GM21360 (cell line): ENCODE results near the gene ZXDB.
"Not testable (repeated sequence)": the region's sequence is repeated elsewhere in the genome, so short reads cannot be mapped to it uniquely, and the experiment has no call there.

ENCODE experiments used
- ATAC-seq: cut with Tn5 transposase; IDR thresholded peaks from one replicate; pipeline ENCODE4 v1.9.1; 2021; ENCODE audit warnings: mild to moderate bottlenecking, moderate library complexity; ENCODE audit not compliant: unreplicated experiment

ZXDB gene

GRCh38 chrX:57591284-57592159 is at the start of gene ZXDB:
Gene ZXDB, plus strand, starts transcription at chrX:57592011. Its CDS starts 38 bp downstream, at chrX:57592049.
- peak; percentile 52 for ATAC-seq

GRCh38 chrX:57565198-57565597 is 26.6 kb upstream of the ZXDB start:
- no peak for ATAC-seq

- ATAC-seq: no peak
Measured at GRCh38 chrX:57573754-57574153, 18.1 kb upstream of the ZXDB start.

- ATAC-seq: not testable (repeated sequence)
Measured at GRCh38 chrX:57582948-57583347, 8.9 kb upstream of the ZXDB start.

GRCh38 chrX:57583477-57583876 is 8.3 kb upstream of the ZXDB start:
- no peak for ATAC-seq

GRCh38 chrX:57586360-57586759 is 5.5 kb upstream of the ZXDB start:
- ATAC-seq: no peak

GRCh38 chrX:57587062-57587461 is 4.7 kb upstream of the ZXDB start:
- ATAC-seq: no peak

- no peak for ATAC-seq
Measured at GRCh38 chrX:57587607-57588006, 4.2 kb upstream of the ZXDB start.

- peak; percentile 68 for ATAC-seq
Measured at GRCh38 chrX:57592160-57592893, 516 bp downstream of the ZXDB start.

- ATAC-seq: peak; percentile 44
Measured at GRCh38 chrX:57592894-57593215, 1.0 kb downstream of the ZXDB start.

GRCh38 chrX:57595381-57595811 is 3.6 kb downstream of the ZXDB start:
- ATAC-seq: no peak

GRCh38 chrX:57596109-57596508 is 4.3 kb downstream of the ZXDB start:
- no peak for ATAC-seq

GRCh38 chrX:57596516-57596915 is 4.7 kb downstream of the ZXDB start:
- no peak for ATAC-seq

GRCh38 chrX:57607295-57608187 is 15.7 kb downstream of the ZXDB start:
- no peak for ATAC-seq

- not testable (repeated sequence) for ATAC-seq
Measured at GRCh38 chrX:57613351-57613750, 21.5 kb downstream of the ZXDB start.

- ATAC-seq: not testable (repeated sequence)
Measured at GRCh38 chrX:57629438-57629837, 37.6 kb downstream of the ZXDB start.

GRCh38 chrX:57640674-57641016 is 48.8 kb downstream of the ZXDB start:
- no peak for ATAC-seq

GRCh38 chrX:57641338-57641737 is 49.5 kb downstream of the ZXDB start:
- no peak for ATAC-seq

- no peak for ATAC-seq
Measured at GRCh38 chrX:57643698-57644097, 51.9 kb downstream of the ZXDB start.

- ATAC-seq: no peak
Measured at GRCh38 chrX:57647020-57647419, 55.2 kb downstream of the ZXDB start.
